ENCODE measurements around the gene SLC22A3. TPM values are rescaled to one million over a fixed set of nuclear protein-coding genes. Genes with fewer than 3 reads are reported as not detected.
"Not testable (repeated sequence)": the region's sequence is repeated elsewhere in the genome, so short reads cannot be mapped to it uniquely, and the experiment has no call there.

SLC22A3 gene
- total and polyA plus RNA-seq, 8 donors, result 2.0 to 29.3 (median 7.2) TPM

- intact Hi-C loops (cut with DNase I; ENCODE audit: low total_unique reads), result no loop called here
- no peak for TF ChIP-seq CTCF (IDR thresholded peaks at IDR 0.05)
- TF ChIP-seq EP300 (IDR thresholded peaks at IDR 0.05), result no peak
- TF ChIP-seq POLR2A (IDR thresholded peaks at IDR 0.05), result no peak
- TF ChIP-seq POLR2AphosphoS5 (IDR thresholded peaks at IDR 0.05), result no peak
- WGBS, 5 donors, result 75 to 93% (median 90%) methylated on average over 4 of the region's 4 CpGs
- Histone ChIP-seq H3K4me1 (peaks cover 0 to 5% (median 0%) of the 10 kb centered on the region in 4 donors), H3K9me3 (peaks cover 0 to 7% (median 2%) of the 10 kb centered on the region in 4 donors), H3K4me3 (no peak overlapping the region), H3K36me3 (no peaks in the 10 kb centered on the region), H3K27me3 (no peaks in the 10 kb centered on the region), H3K27ac (no peak overlapping the region)
- DNase-seq, result no peak
Measured at GRCh38 chr6:160368670-160369069, 20.5 kb downstream of the SLC22A3 start.

- DNase-seq; H3K27me3 ChIP-seq; intact Hi-C loops (cut with DNase I; ENCODE audit: low total_unique reads); H3K27ac ChIP-seq; H3K4me3 ChIP-seq; H3K9me3 ChIP-seq; H3K36me3 ChIP-seq: not testable (repeated sequence)
- 62 to 79% (median 74%) methylated on average over 4 of the region's 4 CpGs for WGBS, 5 donors
- peaks cover 0 to 11% (median 4%) of the 10 kb centered on the region in 4 donors for H3K4me1 ChIP-seq
Measured at GRCh38 chr6:160373601-160374000, 25.4 kb downstream of the SLC22A3 start.

- Histone ChIP-seq H3K27ac (no peak overlapping the region), H3K27me3 (no peaks in the 10 kb centered on the region), H3K9me3 (peaks cover 0 to 3% (median under 1%) of the 10 kb centered on the region in 4 donors), H3K36me3 (no peaks in the 10 kb centered on the region), H3K4me1 (peaks cover 0 to 17% (median 8%) of the 10 kb centered on the region in 4 donors), H3K4me3 (no peak overlapping the region)
- intact Hi-C loops (cut with DNase I; ENCODE audit: low total_unique reads), result no loop called here
- WGBS, 5 donors, result 58 to 84% (median 77%) methylated on average over 3 of the region's 3 CpGs
- no peak for DNase-seq
- TF ChIP-seq CTCF (IDR thresholded peaks at IDR 0.05), result no peak
Measured at GRCh38 chr6:160374836-160375560, 26.8 kb downstream of the SLC22A3 start.

- Histone ChIP-seq H3K27ac (no peak overlapping the region), H3K27me3 (no peaks in the 10 kb centered on the region), H3K9me3 (no peaks in the 10 kb centered on the region), H3K4me1 (peaks cover 0 to 17% (median 8%) of the 10 kb centered on the region in 4 donors), H3K4me3 (no peak overlapping the region), H3K36me3 (no peaks in the 10 kb centered on the region)
- intact Hi-C loops (cut with DNase I; ENCODE audit: low total_unique reads), result no loop called here
- 80 to 96% (median 92%) methylated on average over 2 of the region's 2 CpGs for WGBS, 5 donors
- no peak for TF ChIP-seq CTCF (IDR thresholded peaks at IDR 0.05)
- no peak for DNase-seq
Measured at GRCh38 chr6:160375561-160375949, 27.4 kb downstream of the SLC22A3 start.

- TF ChIP-seq CTCF (IDR thresholded peaks at IDR 0.05), result no peak
- TF ChIP-seq EP300 (IDR thresholded peaks at IDR 0.05), result no peak
- no peak for TF ChIP-seq POLR2A (IDR thresholded peaks at IDR 0.05)
- no peak for TF ChIP-seq POLR2AphosphoS5 (IDR thresholded peaks at IDR 0.05)
- Histone ChIP-seq H3K4me3 (no peak overlapping the region), H3K4me1 (peaks cover 0 to 17% (median 8%) of the 10 kb centered on the region in 4 donors), H3K9me3 (no peaks in the 10 kb centered on the region), H3K27me3 (no peaks in the 10 kb centered on the region), H3K27ac (no peak overlapping the region), H3K36me3 (no peaks in the 10 kb centered on the region)
- DNase-seq, result no peak
- intact Hi-C loops (cut with DNase I; ENCODE audit: low total_unique reads), result no loop called here
- 92 to 97% (median 95%) methylated on average over 2 of the region's 2 CpGs for WGBS, 5 donors
Measured at GRCh38 chr6:160376445-160376844, 28.3 kb downstream of the SLC22A3 start.

Measured in stomach (tissue), 9 donors.